ENCODE data around the gene SYNPR.
A peak's percentile ranks its signal among the peaks of the same experiment; 100 is the strongest.

SYNPR gene

GRCh38 chr3:63370094-63370493, 92.0 kb downstream of the SYNPR start:
- FAIRE-seq: no peak
- no peak for DNase-seq (ENCODE audit: low spot score)

DNA sequence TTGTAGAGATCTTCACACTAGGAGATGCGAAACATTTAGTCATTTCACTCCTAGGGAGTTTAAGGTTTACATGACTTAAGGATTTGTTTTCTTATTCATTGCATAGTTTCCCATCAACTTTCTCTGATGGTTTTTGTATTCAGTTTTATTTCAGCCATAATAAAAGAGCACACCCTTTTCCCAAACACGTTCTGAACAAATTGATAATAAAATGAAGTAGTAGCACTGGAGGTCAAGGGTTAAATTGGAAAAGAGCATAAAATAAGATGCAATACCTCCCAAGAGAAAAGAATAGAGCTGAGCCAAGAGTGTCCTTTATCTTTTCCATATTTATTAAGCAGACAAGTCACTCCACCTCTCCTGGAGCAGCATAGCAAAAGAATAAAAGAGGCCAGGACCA, 104.9 kb downstream of the SYNPR start:
- no peak for FAIRE-seq
- DNase-seq (ENCODE audit: low spot score): no peak

DNA sequence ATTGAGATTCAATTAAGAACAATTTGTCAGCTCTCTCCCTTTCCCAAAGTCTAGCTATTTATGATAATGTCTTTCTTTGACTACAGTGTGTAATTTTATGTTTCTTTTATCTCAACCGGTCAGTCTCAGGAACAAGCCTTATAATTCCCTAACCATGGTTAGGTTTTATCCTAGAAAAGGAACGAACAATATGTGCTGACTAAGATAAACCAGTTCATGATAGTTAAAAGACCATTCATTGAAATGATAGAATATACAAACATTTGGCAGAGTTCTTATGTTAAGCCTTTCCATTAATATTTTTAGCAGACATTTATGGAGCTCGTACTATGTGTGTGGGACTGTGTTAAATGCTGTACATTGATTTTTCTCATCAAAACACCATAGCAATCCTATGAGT, 106.3 kb downstream of the SYNPR start:
- FAIRE-seq (no peak), DNase-seq (ENCODE audit: low spot score) (no peak)

GRCh38 chr3:63385629-63386028, 107.5 kb downstream of the SYNPR start:
- DNase-seq (ENCODE audit: low spot score) (no peak), FAIRE-seq (no peak)

DNA sequence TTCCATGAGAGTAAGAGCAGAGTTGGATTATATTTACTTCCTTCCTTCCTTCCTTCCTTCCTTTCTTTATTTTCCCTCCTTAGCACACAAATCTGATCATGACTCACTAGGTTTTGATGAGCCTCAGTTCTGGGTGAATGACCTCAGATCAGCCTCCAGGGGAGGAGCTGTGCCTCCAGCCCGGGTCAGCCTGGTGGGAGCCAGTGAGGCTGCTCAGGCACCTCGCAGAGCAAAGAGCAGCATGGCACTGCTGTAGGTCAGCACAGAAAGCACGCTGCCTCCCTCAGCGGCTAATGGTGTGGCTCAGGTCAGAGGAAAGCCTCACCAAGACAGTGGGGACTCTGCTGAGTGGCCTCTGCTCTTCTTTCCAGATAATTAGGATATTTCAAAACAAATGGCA, 108.5 kb downstream of the SYNPR start:
- peak; percentile 49 for DNase-seq (ENCODE audit: low spot score)
- FAIRE-seq: peak; percentile 88

- DNase-seq (ENCODE audit: low spot score) (peak; percentile 55), FAIRE-seq (peak; percentile 93)
Measured at GRCh38 chr3:63387568-63387967, 109.5 kb downstream of the SYNPR start.

GRCh38 chr3:63390710-63391230, 112.7 kb downstream of the SYNPR start:
- no peak for FAIRE-seq
- no peak for DNase-seq (ENCODE audit: low spot score)

DNA sequence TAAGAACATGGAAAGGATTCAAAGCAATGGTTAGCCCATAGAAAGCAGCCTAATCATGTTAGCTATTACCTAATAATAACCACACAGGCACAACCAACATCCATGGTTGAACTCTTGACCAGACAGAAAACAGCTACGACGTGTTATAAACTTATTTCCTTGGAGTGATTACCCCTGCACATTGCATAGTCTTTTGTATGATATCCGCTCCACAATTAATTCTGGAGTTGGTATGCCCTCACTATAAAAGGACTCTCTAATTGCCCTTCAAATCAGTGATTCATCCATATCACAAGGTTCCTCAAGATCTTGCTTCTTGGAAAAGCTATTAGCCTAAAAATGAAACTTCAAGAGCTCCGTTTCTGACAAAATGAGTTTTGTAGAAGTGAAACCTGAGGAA, 117.9 kb downstream of the SYNPR start:
- FAIRE-seq (no peak), DNase-seq (ENCODE audit: low spot score) (no peak)

- peak; percentile 27 for DNase-seq (ENCODE audit: low spot score)
- FAIRE-seq: peak; percentile 61
Measured at GRCh38 chr3:63400246-63400860, 122.2 kb downstream of the SYNPR start.

DNA sequence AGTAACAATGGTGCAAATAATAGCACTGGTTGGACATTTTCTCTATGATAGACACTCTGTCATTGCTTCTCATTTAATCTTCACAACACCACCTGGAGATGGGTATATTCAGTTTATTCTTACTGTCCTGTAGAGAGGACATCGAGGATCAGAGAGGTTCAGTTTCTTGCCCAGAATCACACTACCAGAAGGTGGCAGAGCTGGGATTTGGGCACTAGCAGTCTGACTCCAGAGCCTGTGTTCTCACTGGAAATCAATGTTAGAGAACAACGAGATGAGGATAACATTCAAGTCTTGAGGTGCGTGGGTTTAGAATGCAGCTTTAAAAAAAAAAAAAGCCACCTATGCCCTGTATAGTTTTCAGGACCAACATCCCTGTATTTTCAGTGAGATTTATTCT, 127.8 kb downstream of the SYNPR start:
- no peak for FAIRE-seq

GRCh38 chr3:63413523-63413922, 135.4 kb downstream of the SYNPR start:
- no peak for FAIRE-seq
- DNase-seq (ENCODE audit: low spot score): no peak

More for the DNA sequence above, 127.8 kb downstream of the SYNPR start:
- no peak for DNase-seq (ENCODE audit: low spot score)

DNA sequence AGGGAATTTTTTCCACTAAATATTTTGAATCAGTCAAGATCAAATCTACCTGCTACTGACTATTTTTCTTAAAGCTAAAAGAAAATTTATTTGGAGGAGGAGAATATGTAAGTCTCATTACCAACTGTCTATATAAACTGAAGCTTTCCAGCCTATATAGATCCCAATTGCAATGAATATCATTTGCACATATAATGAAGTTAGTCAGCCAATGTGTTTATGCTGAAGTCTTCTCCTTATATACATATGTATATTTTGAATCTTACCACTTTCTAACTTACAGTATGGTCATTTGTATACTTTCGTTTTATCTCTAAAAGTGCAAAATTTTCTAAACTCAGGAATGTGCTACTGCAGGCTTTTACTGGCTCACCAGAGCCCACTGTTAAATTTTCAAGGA, 136.5 kb downstream of the SYNPR start:
- no peak for DNase-seq (ENCODE audit: low spot score)
- no peak for FAIRE-seq

DNA sequence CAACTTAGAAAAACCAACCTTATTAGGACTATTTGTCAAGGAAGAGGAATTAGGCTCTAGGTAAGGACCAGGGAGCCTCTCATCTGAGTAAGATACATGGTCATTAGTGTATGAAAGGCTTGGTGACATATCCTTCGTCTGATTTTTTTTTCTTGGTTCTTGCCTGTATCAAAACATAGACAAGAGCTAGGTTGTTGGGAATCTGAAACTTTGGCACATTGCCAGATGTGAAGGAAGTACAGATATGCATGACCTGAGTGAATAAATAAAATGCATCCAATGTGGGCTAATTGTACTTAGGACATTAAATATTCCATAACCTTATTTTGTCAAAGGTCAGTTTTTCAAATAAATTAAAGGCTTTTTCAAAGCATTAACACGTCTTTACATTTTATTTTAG, 151.8 kb downstream of the SYNPR start:
- no peak for DNase-seq (ENCODE audit: low spot score)
- FAIRE-seq: no peak

DNA sequence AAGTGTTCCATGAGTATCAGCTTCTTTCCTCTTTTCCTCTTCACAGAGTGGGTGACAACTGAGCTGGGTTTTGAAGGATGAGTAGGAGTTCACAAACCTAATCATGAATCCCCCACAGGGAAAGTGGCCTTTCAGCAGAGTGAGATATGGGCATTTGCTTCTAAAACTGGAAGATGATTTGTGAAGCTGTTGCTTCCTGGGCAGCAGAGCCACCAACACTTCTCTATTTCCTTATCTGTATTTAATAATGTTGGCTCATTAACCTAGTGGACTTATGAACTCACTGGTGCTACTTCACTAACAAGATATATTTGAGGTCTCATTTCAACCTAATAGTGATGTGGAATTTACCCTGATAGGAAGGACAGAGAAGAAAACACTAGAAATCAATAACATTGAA, 152.8 kb downstream of the SYNPR start:
- FAIRE-seq (no peak), DNase-seq (ENCODE audit: low spot score) (no peak)

DNA sequence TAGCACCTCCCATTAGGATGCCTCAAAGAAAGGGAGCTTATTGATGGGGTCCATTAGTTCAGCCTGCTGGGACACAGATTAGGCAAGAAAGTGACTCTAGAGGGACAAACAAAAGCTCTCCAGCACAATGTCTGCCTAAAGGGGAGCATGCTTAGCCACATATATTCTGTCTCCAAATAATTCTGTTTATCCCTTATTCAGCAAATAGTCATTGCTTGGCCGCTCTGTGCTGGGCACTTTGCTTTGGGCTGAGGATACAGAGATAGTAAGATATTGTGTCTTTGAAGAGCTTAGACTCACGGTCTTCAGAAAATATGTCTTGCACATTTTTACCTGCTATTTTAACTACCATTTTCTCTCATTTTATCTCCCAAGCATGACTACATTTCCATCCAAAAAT, 159.8 kb downstream of the SYNPR start:
- FAIRE-seq (no peak), DNase-seq (ENCODE audit: low spot score) (no peak)

DNA sequence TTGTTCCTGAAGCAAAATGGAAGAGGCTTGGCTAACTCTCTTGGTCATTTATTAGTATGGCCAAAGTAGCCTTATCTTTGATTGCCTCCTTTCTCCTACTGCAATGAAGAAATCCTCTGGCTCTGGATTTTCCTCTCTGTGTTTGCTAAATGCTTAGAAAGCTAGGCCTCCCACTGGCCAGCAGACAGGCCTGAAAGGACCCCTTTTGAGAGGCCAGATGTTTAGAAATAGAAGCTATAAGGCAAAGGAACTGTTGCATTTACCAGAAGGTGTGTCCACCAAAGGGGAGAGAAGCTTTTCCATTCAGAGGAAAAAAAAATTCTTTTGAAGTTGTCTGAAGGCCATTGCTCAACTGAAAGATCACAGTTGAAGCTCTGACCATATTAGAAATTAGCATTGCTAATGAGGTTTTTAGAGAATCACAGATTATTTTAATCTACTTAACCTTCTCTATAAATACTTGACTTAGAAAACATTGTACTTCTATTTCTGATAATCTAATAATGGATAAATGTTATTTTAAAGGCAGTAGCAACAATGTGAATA, 160.8 kb downstream of the SYNPR start:
- FAIRE-seq (no peak), DNase-seq (ENCODE audit: low spot score) (no peak)

DNA sequence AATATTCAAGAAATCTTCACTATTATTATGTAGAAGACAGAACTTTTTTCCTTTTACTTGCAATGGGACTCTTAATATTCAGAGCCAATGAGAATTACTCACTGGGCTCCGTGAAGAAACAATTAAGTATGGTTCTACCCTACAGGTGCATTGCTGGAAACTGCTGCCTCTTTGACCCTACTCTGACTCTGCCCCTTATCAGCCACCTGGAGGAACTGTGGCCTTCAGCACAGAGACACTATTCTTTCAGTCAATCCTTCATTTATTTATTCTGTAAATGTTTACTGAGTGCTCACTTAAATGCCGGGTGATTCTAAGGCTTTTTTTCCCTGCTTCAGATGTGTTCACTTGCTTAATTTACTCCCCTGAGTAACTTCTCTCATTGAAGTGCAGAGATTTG, 163.2 kb downstream of the SYNPR start:
- no peak for FAIRE-seq
- DNase-seq (ENCODE audit: low spot score): no peak

- DNase-seq (ENCODE audit: low spot score): no peak
- no peak for FAIRE-seq
Measured at GRCh38 chr3:63442918-63443317, 164.8 kb downstream of the SYNPR start.

DNA sequence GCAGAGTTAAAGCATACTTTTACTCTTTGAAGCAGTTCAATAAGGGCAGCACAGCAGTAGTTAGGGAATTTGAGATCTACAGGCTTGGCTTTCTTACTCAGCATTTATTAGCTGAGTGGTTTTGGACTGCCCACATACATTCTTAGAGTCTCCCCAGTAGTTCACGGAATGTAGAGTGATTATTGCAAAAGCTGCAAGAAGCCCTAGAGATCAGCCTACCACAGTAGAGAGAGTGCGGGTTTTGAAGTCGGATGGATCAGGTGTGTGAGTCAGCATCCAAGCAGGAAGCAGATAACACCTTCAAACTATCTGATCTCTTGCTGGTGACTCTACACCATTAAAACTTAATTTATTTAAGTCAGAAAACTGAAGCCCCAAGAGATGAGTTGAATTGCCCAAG, 171.9 kb downstream of the SYNPR start:
- DNase-seq (ENCODE audit: low spot score): no peak
- FAIRE-seq: no peak

- DNase-seq (ENCODE audit: low spot score): no peak
- FAIRE-seq: no peak
Measured at GRCh38 chr3:63450634-63451363, 172.7 kb downstream of the SYNPR start.

DNA sequence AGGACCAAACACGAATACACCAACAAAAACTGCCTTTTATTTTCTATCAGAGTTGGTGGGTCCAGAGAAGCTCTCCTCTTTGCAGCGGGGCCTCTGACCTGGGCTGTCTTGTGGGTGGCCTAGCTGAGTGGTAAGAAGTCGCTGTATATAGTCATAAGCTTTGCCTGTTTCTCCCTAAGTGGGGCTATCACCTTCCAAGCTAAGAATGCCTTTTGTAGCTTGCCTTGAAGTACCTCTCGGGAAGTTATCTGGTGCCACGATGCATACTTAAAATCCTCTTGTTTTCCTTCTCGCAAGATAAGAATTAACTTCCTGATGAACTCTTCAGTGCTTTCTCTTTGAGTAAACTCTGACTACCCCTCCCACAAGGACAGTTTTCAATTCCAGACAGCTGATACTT, 178.8 kb downstream of the SYNPR start:
- DNase-seq (ENCODE audit: low spot score): no peak
- FAIRE-seq: no peak

- FAIRE-seq (no peak), DNase-seq (ENCODE audit: low spot score) (no peak)
Measured at GRCh38 chr3:63458405-63458804, 180.3 kb downstream of the SYNPR start.

DNA sequence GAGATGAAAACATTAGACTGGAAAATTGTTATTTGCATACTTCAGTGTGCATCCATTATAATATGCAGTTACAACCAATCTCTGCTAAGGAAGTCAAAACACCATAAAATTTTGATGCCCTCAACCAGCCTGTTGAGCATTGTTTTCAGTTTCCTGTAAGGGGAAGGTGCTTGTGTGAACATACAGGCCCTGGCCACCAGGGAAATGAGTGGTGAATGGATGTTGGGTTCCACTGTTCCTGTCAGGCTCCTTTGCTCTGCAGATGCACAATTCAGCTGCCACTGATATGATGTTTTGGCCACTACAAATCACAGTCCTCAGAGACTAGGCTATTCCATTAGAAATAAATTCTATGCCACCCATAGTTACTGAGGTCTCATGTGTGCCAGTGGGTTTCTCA, 184.6 kb downstream of the SYNPR start:
- FAIRE-seq (no peak), DNase-seq (ENCODE audit: low spot score) (no peak)
